ENCODE results near the gene UCK1.

DNA sequence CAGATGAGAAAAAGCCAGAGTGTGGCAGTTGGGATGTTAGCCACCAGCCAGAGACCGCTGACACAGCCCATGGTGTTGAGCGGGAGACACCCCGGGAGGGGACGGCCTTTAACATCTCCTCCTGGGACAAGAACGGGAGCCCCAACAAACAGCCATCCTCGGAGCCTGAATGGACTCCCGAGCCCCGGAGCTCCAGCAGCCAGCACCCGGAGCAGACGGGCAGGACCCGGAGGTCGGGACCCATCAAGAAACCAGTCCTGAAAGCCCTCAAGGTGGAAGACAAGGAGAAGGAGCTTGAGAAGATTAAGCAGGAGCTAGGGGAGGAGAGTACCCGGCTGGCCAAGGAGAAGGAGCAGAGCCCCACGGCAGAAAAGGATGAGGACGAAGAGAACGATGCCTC, 56.4 kb downstream of the UCK1 start:
- no peak for TF ChIP-seq EZH2 (IDR thresholded peaks at IDR 0.05; ENCODE audit: borderline replicate concordance, low read depth, low read length, severe bottlenecking)
- TF ChIP-seq, protein P1, sequence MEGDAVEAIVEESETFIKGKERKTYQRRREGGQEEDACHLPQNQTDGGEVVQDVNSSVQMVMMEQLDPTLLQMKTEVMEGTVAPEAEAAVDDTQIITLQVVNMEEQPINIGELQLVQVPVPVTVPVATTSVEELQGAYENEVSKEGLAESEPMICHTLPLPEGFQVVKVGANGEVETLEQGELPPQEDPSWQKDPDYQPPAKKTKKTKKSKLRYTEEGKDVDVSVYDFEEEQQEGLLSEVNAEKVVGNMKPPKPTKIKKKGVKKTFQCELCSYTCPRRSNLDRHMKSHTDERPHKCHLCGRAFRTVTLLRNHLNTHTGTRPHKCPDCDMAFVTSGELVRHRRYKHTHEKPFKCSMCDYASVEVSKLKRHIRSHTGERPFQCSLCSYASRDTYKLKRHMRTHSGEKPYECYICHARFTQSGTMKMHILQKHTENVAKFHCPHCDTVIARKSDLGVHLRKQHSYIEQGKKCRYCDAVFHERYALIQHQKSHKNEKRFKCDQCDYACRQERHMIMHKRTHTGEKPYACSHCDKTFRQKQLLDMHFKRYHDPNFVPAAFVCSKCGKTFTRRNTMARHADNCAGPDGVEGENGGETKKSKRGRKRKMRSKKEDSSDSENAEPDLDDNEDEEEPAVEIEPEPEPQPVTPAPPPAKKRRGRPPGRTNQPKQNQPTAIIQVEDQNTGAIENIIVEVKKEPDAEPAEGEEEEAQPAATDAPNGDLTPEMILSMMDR (IDR thresholded peaks at IDR 0.05; ENCODE audit: borderline replicate concordance, extremely low read depth, low read length, poor library complexity, severe bottlenecking): no peak
